ENCODE data around the gene DPP3.
"Not testable (repeated sequence)": the region's sequence is repeated elsewhere in the genome, so short reads cannot be mapped to it uniquely, and the experiment has no call there.

DPP3 gene, protein sequence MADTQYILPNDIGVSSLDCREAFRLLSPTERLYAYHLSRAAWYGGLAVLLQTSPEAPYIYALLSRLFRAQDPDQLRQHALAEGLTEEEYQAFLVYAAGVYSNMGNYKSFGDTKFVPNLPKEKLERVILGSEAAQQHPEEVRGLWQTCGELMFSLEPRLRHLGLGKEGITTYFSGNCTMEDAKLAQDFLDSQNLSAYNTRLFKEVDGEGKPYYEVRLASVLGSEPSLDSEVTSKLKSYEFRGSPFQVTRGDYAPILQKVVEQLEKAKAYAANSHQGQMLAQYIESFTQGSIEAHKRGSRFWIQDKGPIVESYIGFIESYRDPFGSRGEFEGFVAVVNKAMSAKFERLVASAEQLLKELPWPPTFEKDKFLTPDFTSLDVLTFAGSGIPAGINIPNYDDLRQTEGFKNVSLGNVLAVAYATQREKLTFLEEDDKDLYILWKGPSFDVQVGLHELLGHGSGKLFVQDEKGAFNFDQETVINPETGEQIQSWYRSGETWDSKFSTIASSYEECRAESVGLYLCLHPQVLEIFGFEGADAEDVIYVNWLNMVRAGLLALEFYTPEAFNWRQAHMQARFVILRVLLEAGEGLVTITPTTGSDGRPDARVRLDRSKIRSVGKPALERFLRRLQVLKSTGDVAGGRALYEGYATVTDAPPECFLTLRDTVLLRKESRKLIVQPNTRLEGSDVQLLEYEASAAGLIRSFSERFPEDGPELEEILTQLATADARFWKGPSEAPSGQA

DNA sequence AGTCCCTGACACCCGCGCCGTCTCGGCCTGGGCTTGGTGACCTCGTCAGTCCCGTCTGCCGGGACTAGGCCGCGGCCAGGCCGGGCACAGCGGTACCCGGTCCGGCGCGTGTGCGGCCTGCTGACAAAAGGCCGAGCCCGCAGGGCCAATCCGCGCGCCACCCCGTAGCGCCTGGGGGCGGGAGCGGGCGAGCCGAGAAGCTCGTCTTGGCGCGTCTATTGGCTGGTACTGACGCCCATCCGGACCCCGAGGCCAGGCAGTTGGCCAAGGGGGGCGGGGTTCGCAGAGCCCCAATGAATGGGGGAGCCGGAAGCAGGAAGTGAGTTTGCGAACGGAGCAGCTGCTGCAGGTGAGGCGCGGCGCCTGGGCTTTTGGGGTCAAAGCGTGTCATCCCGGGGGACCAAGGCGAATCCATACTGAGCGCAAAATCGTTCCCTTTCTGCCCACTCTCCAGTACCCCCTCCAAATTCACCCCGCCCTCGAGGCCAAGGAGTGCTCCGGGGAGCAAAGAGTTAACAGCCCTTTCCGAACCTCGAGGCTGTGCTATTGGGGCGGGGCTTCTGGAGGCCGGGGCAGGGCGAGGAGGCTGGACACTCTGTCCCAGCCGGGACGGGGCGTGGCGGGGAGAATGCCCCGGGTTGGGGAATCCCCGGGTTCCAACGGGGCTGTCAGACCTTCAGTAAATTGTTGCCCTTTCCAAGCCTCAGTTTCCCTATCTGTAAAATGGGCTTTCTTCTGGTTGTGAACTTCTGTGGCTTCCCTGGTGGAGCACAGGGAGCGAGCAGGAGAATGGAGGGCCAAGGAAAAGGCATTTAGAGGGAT lies at the start of gene DPP3:
Gene DPP3, plus strand, starts transcription at position 318 of the 822 bp plus-strand sequence. CDS start 1,767 bp downstream, outside the sequence.
- DNase-seq, result peak; percentile 99

DNA sequence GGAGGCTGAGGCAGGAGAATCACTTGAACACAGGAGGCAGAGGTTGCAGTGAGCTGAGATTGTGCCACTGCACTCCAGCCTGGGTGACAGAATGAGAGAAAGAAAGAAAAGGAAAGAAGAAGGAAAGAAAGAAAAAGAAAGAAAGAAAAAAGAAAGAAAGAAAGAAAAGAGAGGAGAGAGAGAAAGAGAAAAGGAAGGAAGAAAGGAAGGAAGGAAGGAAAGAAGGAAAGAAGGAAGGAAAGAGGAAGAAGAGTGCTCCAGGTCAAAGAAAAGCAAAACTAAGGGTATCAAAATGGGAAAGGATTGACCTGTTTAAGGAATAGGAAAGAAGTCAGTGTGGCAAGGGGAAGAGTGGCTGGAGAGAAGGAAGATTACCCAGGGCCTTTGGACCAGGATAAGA lies 48.9 kb upstream of the DPP3 start:
- not testable (repeated sequence) for DNase-seq

GRCh38 chr11:66431871-66432329 lies 48.3 kb upstream of the DPP3 start:
- not testable (repeated sequence) for DNase-seq

- DNase-seq, result peak; percentile 22 to 44 (median 41)
Observed at GRCh38 chr11:66432597-66432996, 47.6 kb upstream of the DPP3 start.

GRCh38 chr11:66437979-66438503 lies 42.2 kb upstream of the DPP3 start:
- DNase-seq, result no peak

GRCh38 chr11:66438504-66439466 lies 41.4 kb upstream of the DPP3 start, which contains the start of gene MRPL11:
Gene MRPL11, minus strand, starts transcription at chr11:66438848. Its CDS starts 94 bp downstream, at chr11:66438754.
- DNase-seq, result peak; percentile 91 to 93 (median 93)

DNA sequence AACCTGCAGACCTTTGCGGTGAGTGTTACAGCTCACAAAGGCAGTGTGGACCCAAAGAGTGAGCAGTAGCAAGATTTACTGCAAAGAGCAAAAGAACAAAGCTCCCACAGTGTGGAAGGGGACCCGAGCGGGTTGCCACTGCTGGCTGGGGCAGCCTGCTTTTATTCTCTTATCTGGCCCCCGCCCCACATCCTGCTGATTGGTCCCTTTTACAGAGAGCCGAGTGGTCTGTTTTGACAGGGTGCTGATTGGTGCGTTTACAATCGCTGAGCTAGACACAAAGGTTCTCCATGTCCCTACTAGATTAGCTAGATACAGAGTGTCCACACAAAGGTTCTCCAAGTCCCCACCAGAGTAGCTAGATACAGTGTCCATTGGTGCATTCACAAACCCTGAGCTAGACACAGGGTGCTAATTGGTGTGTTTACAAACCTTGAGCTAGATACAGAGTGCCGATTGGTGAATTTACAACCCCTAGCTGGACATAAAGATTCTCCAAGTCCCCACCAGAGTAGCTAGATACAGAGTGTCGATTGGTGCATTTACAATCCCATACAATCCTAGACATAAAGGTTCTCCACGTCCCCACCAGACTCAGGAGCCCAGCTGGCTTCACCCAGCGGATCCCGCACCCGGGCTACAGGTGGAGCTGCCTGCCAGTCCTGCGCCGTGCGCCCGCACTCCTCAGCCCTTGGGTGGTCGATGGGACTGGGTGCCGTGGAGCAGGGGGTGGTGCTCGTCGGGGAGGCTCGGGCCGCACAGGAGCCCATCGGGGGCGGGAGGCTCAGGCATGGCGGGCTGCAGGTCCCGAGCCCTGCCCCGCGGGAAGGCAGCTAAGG lies 39.9 kb upstream of the DPP3 start:
- DNase-seq, result not testable (repeated sequence)

DNA sequence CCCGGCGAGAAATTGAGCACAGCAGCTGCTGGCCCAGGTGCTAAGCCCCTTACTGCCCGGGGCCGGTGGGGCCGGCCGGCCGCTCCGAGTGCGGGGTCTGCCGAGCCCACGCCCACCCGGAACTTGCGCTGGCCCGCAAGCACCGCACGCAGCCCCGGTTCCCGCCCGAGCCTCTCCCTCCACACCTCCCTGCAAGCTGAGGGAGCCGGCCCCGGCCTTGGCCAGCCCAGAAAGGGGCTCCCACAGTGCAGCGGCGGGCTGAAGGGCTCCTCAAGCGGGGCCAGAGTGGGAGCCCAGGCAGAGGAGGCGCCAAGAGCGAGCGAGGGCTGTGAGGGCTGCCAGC lies 39.3 kb upstream of the DPP3 start:
- DNase-seq, result not testable (repeated sequence)

DNA sequence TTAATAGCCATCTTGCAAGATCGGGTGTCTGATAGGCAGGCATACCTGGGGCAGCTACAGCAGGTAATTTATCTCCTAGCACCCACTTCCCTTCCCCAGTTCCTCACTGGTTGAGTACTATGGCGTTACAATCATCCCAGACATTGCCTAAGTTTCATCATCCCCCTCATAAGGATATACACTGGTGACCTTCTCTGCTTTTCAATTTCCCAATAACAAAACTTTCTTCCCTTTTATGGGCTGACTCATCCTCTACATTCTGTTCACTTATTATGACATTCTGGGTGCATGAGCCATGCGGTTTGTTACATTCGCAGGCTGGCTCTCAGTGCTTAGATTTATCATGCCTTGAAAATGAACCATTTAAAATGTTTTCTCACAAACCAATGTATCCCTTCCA lies 36.6 kb upstream of the DPP3 start:
- DNase-seq, result peak; percentile 85 to 97 (median 97)

DNA sequence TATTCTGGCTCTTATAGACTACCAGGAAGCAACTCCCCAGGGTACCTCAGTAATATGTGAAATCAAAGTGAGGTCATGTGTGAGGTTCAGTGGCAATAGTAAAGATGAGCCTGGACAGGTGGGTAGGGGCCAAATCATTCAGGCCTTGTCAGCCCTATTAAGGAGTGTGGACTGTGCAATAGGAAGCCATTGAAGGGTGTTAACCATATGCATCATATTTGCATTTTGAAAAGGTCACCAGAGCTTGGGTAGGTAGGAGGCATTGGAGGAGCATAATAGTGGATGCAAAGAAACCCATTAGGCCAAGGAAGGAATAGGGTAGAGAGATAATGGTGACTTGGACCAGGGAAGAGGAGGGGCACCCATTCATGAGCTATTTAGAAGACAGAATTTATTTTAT lies 33.2 kb upstream of the DPP3 start:
- no peak for DNase-seq

- no peak for DNase-seq
Observed at GRCh38 chr11:66448523-66448922, 31.7 kb upstream of the DPP3 start.

- DNase-seq, result peak; percentile 24 to 47 (median 37)
Observed at GRCh38 chr11:66450560-66450959, 29.7 kb upstream of the DPP3 start.

DNA sequence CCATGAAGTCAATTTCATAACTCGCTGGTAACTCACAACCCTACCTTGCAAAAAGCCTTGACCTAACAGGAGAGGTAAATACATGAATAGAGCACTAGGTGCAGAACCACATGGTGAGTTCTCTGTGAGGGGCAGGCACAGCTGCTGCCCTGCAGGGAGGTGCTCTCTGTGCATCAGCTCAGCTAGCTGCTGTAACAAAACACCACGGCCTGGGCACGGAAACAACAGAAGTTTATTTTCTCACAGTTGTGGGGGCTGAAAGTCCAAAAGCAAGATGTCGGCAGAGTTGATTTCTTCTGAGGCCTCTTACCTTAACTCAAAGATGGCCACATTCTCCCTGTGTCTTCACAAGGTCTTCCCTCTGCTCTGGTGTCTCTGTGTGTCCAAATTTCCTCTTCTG lies 28.6 kb upstream of the DPP3 start:
- DNase-seq, result no peak

GRCh38 chr11:66454247-66454646 lies 26.0 kb upstream of the DPP3 start:
- DNase-seq, result no peak

DNA sequence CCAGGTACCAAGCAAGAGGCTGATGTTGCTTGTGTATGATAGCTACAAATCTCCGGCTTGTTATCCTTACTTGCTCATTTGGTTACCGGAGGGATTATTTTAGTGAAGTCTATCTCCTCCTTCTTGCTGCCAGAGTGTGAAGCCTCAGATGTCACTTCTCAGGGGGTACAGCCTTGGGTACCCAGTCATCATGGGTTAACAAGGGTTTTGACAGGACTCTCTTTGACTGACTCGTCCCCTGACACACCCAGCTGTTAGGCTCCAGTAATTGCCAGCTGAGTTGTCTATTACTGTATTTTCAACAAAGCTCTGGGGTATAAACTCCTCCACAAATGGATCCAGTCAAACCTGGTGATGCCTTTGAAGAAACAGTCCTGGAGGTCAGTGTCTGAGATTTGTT lies 25.4 kb upstream of the DPP3 start:
- DNase-seq, result no peak

DNA sequence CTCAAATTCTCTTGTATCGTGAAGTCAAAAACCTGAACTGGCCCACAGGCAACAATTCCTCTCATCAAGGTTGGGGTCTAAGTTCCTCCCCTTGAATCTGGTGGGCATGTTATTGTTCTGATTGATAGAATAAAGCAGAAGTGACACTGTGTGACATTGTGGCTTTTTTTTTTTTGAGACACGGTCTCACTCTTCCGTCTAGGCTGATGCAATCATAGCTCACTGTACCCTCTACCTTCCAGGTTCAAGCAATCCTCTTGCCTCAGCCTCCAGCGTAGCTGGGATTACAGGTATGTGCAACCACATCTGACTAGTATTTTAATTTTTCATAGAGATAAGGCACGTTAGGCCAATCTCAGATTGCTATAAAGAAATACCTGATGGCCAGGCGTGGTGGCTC lies 22.4 kb upstream of the DPP3 start:
- no peak for DNase-seq

DNA sequence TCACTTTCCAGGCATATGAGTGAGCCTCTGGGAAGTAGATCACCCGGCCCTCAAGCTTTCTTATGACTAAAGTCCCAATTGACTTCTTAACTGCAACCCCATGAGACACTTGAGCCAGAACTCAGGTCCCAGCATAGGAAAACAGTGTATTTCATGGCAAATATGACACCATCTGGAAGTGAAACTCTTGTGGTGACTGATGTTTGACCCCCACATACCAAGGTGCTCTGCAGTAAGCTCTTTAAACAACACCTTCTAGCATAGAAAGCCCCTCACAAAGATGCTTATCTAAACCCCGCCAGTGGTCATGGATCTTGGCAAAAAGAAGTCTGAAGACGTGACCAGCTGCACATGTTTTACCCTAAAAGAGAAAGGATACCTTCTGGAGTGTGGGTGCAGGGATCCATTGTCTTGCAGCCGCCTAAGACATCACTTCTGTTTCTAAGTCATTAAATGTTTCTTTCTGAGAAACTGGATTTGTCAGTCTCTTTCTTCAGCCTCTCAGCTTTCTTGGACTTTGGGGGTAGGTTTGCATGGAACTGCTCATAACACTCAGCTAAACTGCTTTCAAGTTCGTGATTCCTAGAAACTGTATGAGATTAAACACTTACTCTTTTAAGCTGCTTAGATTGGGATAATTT lies 21.0 kb upstream of the DPP3 start:
- DNase-seq, result peak; percentile 12 to 37 (median 31)

DNA sequence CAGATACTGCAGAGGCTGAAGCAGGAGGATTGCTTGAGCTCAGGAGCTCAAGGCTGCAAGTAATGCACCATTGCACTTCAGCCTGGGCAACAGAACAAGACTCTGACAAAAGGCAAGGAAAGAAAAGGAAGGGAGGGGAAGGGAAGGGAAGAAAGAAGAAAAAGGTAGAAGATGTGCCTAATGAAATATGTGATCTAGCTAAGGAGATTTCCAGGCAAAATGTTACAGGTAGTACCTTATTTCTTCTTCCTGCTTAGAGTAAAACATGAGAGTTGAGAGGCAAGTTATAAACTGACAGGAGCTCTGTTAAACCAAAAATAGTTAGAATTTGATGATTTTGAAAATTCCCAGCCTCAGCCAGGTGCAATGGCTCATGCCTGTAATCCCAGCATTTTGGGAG lies 18.2 kb upstream of the DPP3 start:
- DNase-seq, result no peak

- no peak for DNase-seq
Observed at GRCh38 chr11:66462911-66463310, 17.3 kb upstream of the DPP3 start.

DNA sequence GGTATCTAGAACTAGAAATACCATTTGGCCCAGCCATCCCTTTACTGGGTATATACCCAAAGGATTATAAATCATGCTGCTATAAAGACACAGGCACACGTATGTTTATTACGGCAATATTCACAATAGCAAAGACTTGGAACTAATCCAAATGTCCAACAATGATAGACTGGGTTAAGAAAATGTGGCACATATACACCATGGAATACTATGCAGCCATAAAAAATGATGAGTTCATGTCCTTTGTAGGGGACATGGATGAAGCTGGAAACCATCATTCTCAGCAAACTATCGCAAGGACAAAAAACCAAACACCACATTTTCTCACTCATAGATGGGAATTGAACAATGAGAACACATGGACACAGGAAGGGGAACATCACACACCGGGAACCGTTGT lies 16.1 kb upstream of the DPP3 start:
- DNase-seq, result not testable (repeated sequence)
